Hepatocyte (in vitro differentiated cells): Measurements from ENCODE around the gene RGS17.

Experiments used
- CTCF ChIP-seq: fragments of 200-600 bp; sonication (generic); IDR thresholded peaks from 2 replicates; pipeline ENCODE4 v1.5.1; 2016; ENCODE audit warnings: antibody characterized with exemption, mild to moderate bottlenecking; ENCODE audit not compliant: poor library complexity
- EZH2 ChIP-seq: fragments of 200-600 bp; sonication (generic); IDR thresholded peaks from 2 replicates; pipeline ENCODE4 v1.6.1; 2016; ENCODE audit warnings: antibody characterized with exemption, mild to moderate bottlenecking, borderline replicate concordance
- EZH2phosphoT487 ChIP-seq: fragments of 200-600 bp; sonication (generic); IDR thresholded peaks from one replicate; pipeline ENCODE4 v1.6.1; 2018; ENCODE audit warnings: antibody characterized with exemption, mild to moderate bottlenecking, low read depth, moderate library complexity; ENCODE audit not compliant: unreplicated experiment, severe bottlenecking

- TF ChIP-seq CTCF (no peak), EZH2 (no peak), EZH2phosphoT487 (no peak)
Measured at GRCh38 chr6:153044295-153044694, 86.8 kb downstream of the RGS17 start.
